Stimulated activated CD4-positive, alpha-beta T cell treated with anti-CD3 and anti-CD28 coated beads, Interleukin-2, amount 100 ng/mL, for 24 hours (primary cell): ENCODE data around the gene DXO.
"Not testable (repeated sequence)": the region's sequence is repeated elsewhere in the genome, so short reads cannot be mapped to it uniquely, and the experiment has no call there.

Experiments
- DNase-seq, 2 donors: peaks; one replicate each; pipeline ENCODE4 v3.0.0-alpha.2; 2020

Gene DXO

GRCh38 chr6:31956796-31957195, 15.1 kb downstream of the DXO start:
- DNase-seq = no peak

DNA sequence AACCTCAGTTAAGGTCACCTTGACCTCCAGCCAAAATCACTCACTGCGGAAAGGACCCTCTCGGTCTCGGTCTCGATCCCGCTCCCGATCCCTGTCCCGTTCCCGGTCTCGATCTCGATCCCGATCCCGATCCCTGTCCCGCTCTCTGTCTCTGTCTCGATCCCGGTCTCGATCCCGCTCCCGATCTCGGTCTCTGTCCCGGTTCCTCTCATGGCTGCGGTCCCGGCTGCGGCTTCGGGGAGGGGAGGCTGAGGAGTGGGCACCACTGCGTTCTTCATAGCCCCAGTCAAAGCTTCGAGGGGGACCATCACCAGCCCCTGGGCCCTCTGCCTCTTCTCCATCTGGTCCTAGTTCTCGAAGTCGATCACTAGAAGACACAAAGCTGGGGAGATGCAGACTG, 17.4 kb downstream of the DXO start:
- DNase-seq = no peak

DNA sequence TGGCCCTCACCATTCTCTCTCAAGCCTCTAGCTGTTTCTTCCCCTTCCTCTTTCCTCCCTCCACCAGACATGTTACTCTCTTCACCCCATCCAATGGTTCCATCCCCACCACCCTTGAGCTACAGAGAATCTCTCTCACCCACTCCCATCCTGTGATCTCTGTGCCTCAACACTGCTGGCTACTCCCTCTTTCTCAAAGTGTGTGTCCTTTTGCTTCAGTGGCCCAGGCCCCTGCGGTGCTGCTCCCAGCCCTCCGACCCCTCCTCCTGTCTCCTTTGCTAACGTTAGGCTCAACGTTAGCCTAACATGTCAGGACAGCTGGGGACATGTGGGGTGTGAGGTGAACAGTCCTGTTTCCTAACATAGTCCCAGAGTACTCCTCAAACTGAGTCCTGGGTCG, 19.0 kb downstream of the DXO start:
- no peak for DNase-seq

DNA sequence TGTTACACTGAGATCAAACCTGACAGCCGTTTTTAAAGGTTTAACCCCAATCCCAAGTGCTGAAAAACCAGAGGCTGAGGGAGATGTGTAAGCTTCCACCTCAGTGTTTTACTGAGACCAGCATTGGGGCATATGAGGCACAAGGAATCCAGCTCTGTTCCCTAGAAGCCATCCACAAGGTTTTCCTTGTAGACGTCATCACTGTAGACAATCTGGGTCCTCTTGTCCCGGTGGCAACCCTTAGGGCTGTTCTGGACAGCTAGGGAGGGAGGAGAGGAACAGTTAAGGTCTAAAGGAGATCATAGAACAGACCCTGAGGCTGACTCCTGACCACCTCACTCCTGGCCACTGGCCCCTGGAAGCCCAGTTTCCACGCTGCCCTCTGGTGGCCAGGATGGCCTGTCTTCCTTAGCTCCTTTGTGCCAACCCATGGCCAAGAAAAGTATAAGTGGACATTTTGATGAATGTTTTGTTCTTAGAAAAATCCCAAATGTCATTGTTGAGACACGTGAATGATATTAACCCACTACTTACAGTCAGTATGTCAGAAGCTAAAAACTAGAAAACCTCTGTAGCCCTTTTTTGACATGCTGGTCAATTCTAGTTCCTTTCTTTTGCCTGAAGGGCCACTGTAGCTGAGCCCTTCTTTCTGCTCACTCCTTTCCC, 19.7 kb downstream of the DXO start:
- peak; percentile 50 to 54 for DNase-seq

DNA sequence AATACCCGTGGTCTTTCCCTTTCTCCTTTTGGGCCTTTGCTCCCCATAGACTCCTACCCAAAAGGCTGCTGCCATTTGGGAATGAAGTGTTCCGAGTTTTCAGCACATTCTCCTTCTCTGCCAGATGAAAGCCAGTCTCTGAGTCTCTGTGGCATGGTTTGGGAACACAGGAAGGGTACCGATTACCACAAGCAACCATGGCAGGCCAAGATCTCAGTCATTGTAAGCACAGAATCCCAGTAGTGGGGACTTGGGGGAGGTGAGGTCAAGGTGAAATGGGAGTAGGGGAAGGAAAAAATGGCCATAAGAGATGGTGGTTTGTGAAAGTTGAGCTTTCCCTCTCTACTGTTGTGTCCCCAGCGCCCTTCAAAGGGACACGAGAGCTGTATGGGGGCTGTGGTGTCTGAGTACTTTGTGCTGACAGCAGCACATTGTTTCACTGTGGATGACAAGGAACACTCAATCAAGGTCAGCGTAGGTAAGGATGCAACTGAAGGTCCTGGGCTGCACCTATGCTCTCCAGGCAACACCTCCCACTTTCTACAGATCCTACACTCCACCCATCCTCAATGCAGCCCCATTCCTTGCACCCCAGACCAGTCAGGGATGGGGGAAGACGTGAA, 21.9 kb downstream of the DXO start:
- no peak for DNase-seq

GRCh38 chr6:31948753-31949413, 23.1 kb downstream of the DXO start:
- DNase-seq = no peak

DNA sequence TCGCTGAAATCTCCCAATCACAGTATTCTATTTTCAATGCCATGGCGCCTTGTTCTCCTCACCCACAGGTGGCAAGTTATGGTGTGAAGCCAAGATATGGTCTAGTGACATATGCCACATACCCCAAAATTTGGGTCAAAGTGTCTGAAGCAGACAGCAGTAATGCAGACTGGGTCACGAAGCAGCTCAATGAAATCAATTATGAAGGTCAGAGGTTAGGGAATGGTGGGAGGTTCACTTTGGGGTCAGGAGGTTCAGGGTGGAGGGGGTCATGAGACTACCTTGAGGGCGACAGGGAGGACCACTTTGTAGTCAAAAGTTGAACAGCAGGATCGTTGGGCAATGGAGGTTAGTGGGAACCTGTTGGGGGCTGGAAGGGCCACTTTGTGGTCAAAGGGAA, 23.6 kb downstream of the DXO start:
- DNase-seq = no peak

DNA sequence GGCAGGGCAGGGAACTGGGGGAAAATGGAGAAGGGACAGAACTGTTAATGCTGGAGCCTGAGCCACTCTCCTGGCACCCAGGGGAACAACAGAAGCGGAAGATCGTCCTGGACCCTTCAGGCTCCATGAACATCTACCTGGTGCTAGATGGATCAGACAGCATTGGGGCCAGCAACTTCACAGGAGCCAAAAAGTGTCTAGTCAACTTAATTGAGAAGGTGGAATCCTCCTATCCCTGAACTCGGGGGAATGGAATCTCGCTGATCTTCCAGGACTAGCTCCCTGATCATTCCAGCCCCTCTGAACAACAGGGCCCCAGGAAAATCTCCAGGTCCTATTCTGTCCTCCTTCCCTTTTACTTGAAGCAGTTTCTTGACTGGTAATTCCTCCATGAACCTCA, 24.1 kb downstream of the DXO start:
- no peak for DNase-seq

DNA sequence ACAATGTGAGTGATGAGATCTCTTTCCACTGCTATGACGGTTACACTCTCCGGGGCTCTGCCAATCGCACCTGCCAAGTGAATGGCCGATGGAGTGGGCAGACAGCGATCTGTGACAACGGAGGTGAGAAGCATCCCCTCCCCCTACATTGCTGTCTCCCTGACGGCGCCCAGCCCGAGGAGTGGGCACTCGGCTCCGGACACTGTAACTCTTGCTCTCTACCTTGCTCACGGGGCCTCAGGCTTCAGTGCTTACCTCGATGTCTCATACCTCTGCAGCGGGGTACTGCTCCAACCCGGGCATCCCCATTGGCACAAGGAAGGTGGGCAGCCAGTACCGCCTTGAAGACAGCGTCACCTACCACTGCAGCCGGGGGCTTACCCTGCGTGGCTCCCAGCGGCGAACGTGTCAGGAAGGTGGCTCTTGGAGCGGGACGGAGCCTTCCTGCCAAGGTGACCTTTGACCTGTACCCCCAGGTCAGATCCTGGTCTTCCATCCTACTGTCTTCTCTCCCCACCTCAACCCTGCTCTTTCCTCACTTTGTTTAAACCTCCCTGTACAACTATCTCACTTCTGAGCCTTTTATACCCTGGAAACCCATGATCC, 24.8 kb downstream of the DXO start:
- DNase-seq = no peak

DNA sequence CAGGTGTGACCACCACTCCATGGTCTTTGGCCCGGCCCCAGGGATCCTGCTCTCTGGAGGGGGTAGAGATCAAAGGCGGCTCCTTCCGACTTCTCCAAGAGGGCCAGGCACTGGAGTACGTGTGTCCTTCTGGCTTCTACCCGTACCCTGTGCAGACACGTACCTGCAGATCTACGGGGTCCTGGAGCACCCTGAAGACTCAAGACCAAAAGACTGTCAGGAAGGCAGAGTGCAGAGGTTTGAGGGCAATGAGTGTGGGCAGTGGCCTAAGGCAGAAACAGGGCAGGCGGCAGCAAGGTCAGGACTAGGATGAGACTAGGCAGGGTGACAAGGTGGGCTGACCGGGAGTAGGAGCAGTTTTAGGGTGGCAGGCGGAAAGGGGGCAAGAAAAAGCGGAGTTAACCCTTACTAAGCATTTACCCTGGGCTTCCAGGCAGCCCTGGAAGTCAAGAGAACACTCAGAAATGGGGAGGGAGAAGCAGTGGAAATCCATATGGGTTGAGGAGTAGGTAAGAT, 25.5 kb downstream of the DXO start:
- no peak for DNase-seq

DNA sequence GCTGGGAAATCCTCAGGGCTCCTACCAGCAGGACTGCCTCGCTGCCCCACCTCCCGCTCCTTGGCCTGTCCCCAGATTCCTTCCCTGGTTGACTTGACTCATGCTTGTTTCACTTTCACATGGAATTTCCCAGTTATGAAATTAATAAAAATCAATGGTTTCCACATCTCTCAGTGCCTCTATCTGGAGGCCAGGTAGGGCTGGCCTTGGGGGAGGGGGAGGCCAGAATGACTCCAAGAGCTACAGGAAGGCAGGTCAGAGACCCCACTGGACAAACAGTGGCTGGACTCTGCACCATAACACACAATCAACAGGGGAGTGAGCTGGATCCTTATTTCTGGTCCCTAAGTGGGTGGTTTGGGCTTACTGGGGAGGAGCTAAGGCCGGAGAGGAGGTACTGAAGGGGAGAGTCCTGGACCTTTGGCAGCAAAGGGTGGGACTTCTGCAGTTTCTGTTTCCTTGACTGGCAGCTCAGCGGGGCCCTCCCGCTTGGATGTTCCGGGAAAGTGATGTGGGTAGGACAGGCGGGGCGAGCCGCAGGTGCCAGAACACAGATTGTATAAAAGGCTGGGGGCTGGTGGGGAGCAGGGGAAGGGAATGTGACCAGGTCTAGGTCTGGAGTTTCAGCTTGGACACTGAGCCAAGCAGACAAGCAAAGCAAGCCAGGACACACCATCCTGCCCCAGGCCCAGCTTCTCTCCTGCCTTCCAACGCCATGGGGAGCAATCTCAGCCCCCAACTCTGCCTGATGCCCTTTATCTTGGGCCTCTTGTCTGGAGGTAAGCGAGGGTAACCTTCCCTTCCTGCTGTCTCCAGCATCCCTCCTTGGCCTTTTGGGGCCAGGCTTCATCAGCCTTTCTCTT, 26.2 kb downstream of the DXO start, which contains the start of gene CFB:
TSS of gene CFB (plus strand) at position 589 of the 863 bp plus-strand sequence. CDS start at position 716, 127 bp downstream.
- no peak for DNase-seq

DNA sequence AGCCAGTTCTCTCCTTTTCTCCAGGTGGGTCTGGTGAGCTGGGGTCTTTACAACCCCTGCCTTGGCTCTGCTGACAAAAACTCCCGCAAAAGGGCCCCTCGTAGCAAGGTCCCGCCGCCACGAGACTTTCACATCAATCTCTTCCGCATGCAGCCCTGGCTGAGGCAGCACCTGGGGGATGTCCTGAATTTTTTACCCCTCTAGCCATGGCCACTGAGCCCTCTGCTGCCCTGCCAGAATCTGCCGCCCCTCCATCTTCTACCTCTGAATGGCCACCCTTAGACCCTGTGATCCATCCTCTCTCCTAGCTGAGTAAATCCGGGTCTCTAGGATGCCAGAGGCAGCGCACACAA, 26.8 kb downstream of the DXO start:
- DNase-seq = no peak

- no peak for DNase-seq
These were observed 28.2 kb downstream of the DXO start for GRCh38 chr6:31943742-31944141.

DNA sequence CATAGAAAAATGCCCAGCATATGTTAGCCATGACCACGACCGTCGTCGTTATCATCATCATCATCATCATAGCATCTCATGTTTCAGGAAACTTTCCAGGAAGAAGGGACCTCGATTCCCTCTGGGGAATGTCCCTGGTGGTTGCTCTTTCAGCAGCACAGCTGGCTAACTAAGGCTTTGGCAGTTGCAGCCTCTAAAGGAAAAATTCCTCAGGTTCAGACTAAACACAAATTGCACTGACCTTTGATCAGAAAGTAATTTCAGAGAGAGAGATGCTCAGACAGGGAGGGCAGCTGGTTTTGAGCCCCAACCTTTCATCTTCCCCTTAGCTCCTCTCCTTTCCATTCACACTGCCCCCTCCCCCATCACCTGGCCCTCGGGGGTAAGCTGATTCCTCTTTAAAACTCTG, 31.7 kb downstream of the DXO start:
- no peak for DNase-seq

DNA sequence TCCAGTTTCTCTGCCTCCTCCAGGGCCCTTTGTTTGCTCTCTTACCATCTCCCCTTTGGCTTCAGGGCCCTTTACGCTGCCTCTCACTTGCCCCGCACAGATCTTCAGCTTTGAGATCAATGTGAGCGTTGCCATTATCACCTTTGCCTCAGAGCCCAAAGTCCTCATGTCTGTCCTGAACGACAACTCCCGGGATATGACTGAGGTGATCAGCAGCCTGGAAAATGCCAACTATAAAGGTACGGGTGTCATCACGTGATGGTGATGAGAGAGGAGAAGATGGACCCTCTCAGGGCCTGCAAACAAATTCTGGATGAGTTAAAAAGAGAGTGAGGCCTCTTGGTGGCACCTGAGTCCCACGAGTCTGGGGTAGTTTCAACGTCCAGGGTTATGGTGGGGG, 36.1 kb downstream of the DXO start:
- DNase-seq = no peak

DNA sequence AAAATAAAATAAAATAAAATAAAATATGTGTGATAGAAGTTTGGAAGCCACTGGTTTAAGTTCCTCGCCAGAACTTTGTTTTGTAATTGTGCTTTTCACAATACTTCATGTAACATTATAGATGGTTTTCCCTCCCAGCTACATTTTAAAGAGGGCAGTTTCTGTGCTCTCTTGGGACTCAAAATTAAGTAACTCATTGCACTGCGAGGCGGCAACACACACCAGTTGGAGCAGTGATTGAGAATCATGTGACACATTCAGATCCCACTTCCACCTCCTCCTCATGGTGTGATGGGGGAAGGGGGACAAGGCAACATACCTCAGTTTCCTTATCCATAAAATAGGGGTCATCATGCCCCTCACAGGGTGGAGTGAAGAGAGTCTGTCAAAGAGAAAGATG, 36.9 kb downstream of the DXO start:
- DNase-seq = no peak

- no peak for DNase-seq
These were observed 38.4 kb downstream of the DXO start for GRCh38 chr6:31933537-31933936.

DNA sequence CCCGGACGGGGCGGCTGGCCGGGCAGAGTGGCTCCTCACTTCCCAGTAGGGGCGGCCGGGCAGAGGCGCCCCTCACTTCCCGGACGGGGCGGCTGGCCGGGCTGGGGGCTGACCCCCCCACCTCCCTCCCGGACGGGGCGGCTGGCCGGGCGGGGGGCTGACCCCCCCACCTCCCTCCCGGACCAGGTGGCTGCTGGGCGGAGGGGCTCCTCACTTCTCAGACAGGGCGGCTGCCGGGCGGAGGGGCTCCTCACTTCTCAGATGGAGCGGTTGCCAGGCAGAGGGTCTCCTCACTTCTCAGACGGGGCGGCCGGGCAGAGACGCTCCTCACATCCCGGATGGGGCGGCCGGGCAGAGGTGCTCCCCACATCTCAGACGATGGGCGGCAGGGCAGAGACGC, 39.8 kb downstream of the DXO start:
- not testable (repeated sequence) for DNase-seq

- DNase-seq = no peak
These were observed 41.0 kb downstream of the DXO start for GRCh38 chr6:31930962-31931361.

DNA sequence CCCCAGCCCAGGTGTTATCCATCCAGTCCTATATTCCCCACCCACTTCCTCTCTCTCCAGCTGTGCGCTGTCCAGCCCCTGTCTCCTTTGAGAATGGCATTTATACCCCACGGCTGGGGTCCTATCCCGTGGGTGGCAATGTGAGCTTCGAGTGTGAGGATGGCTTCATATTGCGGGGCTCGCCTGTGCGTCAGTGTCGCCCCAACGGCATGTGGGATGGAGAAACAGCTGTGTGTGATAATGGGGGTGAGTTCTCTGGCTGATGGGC, 43.3 kb downstream of the DXO start:
- DNase-seq = no peak

- DNase-seq = no peak
These were observed 43.9 kb downstream of the DXO start for GRCh38 chr6:31927863-31928671.

- no peak for DNase-seq
These were observed 44.6 kb downstream of the DXO start, which contains the start of gene C2 for GRCh38 chr6:31927242-31927862. Gene C2 (plus strand): TSS chr6:31927717. CDS start chr6:31927753, 36 bp downstream.
